Prostate gland (tissue), 2 donors: ENCODE measurements around the gene KCNK2.

Experiments
- CTCF ChIP-seq, 4 experiments: fragments of 200-600 bp in 2 of 4; fragments of 450-650 bp in 2 of 4; sonication (generic) in 2 of 4; IDR thresholded peaks; 1 replicate in 3 of 4; 2 replicates in 1 of 4; pipeline ENCODE4 v1.5.1; 2016 to 2019; ENCODE audit warnings: antibody characterized with exemption in 4 of 4, mild to moderate bottlenecking in 2 of 4, moderate library complexity in 2 of 4
- POLR2A ChIP-seq: fragments of 450-650 bp; IDR thresholded peaks from one replicate; pipeline ENCODE4 v1.6.1; 2016; ENCODE audit warnings: antibody characterized with exemption, mild to moderate bottlenecking
- POLR2AphosphoS5 ChIP-seq: sonication (generic); formaldehyde crosslinking; IDR thresholded peaks from one replicate; pipeline ENCODE4 v1.6.1; 2017; ENCODE audit warnings: antibody characterized with exemption

- TF ChIP-seq POLR2AphosphoS5 (no peak), POLR2A (no peak), CTCF (IDR thresholded peaks at IDR 0.05) (no peak)
These were observed 6.2 kb upstream of the KCNK2 start for GRCh38 chr1:215076322-215076721.
